Gastrocnemius medialis (tissue), 4 donors: ENCODE measurements around the gene PCID2.

ENCODE experiments used
- POLR2A ChIP-seq, 2 donors: fragments of 450-650 bp; IDR thresholded peaks; one replicate each; pipeline ENCODE4 v1.6.1; 2017; ENCODE audit warnings: antibody characterized with exemption in 2 of 2, mild to moderate bottlenecking in 2 of 2, moderate library complexity in 2 of 2
- TF ChIP-seq, protein P1 (sequence below), 5 experiments: fragments of 450-650 bp in 3 of 5; fragments of 200-600 bp in 2 of 5; sonication (generic) in 2 of 5; IDR thresholded peaks in 4 of 5; conservative IDR thresholded peaks in 1 of 5; 1 replicate in 4 of 5; 2 replicates in 1 of 5; pipeline ENCODE4 v1.5.1; 2016 to 2019; ENCODE audit warnings: antibody characterized with exemption in 5 of 5, mild to moderate bottlenecking in 3 of 5, moderate library complexity in 3 of 5

DNA sequence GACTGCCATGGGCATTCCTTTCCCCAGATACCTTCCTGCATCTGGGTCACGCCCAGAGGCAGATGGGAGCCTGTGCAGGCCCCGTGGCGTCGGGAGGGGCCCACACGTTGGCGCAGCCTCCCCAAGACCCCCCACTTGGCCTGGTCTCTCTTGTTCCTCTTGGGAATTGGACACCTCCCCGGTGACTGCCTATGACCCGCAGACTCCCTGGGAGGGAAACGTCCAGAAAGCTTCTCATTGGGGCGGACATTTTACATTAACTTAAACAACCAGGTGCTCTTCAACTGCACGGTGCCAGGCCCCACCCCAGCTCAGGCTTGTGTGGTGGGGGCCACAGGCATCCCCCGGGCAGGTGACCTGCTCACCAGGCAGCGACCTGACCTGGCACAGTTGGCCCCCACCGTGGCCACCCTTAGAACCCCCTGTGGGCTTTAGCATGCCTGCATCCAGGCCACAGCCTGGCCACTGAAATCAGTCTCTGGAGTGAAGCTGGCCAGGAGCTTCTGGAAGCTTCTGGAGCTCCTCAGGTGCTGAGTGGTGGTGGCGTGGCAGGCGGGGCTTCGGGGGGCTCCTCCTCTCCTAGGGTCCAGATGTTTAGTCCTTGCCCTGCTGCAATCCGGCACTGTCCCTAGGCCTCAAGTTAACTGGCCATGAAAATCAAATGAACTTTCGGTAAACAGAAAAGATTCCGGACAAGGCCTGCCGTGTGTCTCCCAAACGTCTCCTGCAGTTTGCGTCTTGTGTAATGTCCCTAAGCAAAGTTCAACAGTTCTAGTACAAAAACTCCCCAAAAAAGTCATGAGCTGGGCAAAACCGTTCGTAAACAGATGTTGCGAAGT is 58.5 kb downstream of the PCID2 start:
- TF ChIP-seq POLR2A (IDR thresholded peaks at IDR 0.05), result no peak
- TF ChIP-seq, protein P1, sequence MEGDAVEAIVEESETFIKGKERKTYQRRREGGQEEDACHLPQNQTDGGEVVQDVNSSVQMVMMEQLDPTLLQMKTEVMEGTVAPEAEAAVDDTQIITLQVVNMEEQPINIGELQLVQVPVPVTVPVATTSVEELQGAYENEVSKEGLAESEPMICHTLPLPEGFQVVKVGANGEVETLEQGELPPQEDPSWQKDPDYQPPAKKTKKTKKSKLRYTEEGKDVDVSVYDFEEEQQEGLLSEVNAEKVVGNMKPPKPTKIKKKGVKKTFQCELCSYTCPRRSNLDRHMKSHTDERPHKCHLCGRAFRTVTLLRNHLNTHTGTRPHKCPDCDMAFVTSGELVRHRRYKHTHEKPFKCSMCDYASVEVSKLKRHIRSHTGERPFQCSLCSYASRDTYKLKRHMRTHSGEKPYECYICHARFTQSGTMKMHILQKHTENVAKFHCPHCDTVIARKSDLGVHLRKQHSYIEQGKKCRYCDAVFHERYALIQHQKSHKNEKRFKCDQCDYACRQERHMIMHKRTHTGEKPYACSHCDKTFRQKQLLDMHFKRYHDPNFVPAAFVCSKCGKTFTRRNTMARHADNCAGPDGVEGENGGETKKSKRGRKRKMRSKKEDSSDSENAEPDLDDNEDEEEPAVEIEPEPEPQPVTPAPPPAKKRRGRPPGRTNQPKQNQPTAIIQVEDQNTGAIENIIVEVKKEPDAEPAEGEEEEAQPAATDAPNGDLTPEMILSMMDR (IDR thresholded peaks at IDR 0.05 in 4 of 5, conservative IDR thresholded peaks at IDR 0.05 in 1 of 5), result no peak
